GM18505 (cell line): ENCODE data around the gene MACC1.

Experiments
- ATAC-seq: cut with Tn5 transposase; IDR thresholded peaks from one replicate; pipeline ENCODE4 v1.9.1; 2021; ENCODE audit not compliant: unreplicated experiment
- POLR2A ChIP-seq: IDR thresholded peaks from 4 replicates; pipeline ENCODE4 v1.6.1; 2011; ENCODE audit warnings: borderline replicate concordance; ENCODE audit not compliant: insufficient read depth, insufficient read length; ENCODE audit errors: extremely low read depth

The MACC1 gene

DNA sequence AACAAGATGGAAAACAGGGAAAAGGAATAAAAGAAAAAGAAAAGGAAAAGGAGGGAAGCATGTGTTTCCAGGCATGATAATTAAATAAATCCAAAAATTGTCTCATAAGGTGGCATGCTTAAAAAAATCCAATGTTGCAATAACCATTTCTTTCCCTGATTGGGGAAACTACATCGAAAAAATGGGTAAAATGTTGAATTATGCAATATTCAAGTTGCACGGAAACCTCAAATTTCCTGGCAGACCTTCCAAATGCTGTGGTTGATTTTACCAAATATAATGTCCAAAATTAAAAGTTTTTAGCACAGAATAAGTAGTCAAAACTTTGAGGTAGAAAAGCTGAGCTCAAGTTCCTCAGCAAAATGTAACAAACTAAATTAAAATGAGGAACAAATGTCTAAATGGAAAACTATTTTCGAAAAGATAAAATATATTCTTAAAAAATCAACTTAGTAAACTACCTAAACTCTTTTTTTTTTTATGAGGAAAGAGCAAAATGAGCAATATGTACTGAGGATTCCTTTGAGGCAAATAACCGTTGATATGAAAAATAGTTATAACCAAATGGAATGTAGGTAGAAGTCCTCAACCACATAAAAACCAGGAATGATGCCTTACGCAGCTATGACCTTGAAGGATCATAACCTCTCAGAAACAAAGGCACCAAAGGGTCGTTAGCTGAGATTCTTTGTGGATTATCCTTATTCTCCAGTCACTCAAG is 52.6 kb downstream of the MACC1 start:
- no peak for TF ChIP-seq POLR2A
- no peak for ATAC-seq

DNA sequence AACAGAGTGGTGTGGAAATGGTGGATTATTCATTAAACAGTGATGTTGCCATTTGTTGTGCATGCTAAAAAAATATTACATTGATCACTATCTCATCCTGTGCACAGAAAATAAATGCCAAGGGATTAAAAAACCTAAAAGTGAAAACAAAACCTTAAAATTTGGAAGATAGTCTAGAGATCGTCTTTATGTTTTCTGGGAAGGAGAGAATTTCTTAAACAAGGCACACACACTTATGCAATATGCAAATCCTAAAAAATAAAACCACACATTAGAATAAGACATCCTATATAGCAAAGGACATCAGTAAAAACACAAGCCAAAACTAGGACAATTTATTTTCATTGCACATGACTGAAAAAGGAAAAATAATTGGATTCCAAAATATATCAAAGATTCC is 54.5 kb downstream of the MACC1 start:
- no peak for TF ChIP-seq POLR2A
- ATAC-seq, result no peak

DNA sequence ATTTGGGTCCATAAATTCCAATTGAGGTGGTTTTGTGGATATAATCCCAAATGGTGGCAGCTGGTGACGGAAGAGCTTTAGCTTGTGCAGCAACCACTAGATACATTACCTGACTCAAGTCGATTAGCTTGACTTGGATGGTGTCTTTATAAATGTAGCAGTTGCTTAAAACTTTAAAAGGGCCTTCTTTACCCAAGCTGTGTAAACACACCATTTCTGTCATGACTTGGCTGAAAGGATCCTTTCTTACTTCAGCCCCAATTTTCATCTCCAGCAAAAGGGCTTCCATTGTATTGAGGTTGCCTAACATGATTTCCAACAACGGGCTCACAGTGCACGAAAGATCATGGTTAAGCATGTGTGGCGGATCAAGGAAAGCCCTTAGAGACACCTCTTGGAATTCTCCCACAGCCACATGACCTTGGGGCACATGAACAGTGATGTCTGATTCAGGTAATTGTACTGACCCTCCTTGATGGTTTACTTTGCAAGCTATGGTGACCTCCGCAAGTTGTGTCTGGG is 57.9 kb downstream of the MACC1 start:
- no peak for ATAC-seq

DNA sequence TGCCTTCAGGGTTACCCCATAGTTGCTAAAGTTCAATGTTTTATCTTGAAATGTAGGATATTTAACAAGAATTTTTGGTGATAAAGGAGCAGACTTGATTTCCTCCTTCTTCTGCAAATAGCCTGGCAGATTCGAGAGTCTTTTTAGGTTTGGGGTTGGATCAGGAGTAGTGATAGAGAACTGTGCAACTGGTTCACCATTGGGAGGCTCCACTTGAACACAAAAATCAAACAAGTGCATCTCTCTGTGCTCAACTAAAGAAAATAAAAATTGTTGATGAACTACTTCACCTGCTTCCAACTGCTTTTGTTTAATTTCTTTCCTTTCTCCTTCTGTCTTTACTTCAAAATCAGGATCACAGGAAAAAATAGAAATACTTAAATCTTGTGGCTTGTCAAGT is 58.5 kb downstream of the MACC1 start:
- TF ChIP-seq POLR2A, result no peak
- ATAC-seq, result no peak

More for the DNA sequence above, 57.9 kb downstream of the MACC1 start:
- TF ChIP-seq POLR2A, result no peak

DNA sequence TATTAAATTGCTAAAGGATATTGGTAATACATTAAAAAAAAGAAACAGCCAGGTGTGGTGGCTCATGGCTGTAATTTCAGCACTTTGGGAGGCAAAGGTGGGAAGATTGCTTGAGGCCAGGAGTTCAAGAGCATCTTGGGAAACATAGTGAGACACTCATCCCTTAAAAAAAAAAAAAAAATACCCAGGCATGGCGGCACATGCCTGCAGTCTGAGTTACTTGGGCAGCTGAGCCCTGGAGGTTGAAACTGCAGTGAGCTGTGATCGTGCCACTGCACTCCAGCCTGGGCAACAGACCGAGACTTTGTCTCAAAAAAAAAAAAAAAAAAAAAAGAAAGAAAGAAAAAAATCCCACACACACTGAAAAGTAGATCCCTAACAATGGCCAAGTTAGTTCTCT is 59.7 kb downstream of the MACC1 start:
- TF ChIP-seq POLR2A, result no peak

DNA sequence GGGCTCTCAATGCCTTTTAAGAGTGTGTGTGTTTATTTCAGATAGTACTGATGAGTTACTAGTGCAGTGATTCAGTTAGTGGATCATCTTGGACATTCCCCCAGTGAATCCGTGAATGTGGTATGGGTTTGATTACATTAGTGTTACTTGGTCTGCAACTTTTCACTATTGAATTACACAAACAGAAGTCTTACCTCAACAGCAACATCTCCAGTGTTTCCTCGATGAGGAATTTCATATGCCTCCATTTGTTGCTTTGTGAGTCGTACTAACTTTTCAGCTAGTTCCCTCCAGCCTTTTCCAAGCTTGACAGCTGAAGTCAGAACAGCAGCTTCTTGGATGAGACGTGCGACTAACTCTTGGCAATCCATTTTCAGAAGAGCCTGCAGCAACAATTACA is 63.2 kb downstream of the MACC1 start:
- ATAC-seq, result no peak
- no peak for TF ChIP-seq POLR2A

More for the DNA sequence above, 59.7 kb downstream of the MACC1 start:
- no peak for ATAC-seq

DNA sequence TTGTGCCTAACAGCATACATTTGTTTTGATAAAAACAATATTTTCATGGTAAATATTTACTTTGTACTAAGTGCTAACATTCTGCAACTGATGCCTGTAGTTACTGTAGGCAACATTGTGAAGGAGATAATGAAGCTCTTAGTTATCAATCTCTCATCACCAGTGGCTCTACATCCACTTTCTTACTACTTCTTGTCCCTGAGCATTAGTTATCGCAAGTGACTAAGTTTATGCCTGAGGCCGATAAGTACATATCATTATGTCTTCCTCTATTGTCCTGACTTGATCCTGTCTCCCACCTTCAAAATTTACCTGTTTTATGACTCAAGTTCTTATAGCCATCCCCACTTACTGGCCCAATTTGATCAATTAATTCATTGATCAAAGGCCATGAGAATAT is 63.6 kb downstream of the MACC1 start:
- TF ChIP-seq POLR2A, result no peak
- ATAC-seq, result no peak

DNA sequence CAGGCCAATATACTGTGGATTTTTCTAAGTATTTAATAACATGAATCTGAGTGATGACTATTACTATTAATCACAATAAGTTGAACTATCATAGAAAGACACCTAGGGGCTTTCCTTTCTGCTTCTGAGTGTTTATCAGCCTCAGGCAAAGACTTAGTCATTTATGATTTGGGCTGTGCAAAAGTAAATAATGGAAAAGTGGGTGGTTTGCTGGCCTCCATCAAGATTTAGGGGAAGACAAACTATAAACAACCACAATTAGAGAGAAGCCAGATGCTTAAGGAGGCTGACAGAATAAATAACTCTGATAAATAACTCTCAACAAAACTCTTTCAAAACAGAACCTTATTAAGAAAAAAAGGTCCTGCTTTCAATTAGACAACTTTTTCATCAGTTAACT is 64.7 kb downstream of the MACC1 start:
- TF ChIP-seq POLR2A, result no peak
- ATAC-seq, result no peak

DNA sequence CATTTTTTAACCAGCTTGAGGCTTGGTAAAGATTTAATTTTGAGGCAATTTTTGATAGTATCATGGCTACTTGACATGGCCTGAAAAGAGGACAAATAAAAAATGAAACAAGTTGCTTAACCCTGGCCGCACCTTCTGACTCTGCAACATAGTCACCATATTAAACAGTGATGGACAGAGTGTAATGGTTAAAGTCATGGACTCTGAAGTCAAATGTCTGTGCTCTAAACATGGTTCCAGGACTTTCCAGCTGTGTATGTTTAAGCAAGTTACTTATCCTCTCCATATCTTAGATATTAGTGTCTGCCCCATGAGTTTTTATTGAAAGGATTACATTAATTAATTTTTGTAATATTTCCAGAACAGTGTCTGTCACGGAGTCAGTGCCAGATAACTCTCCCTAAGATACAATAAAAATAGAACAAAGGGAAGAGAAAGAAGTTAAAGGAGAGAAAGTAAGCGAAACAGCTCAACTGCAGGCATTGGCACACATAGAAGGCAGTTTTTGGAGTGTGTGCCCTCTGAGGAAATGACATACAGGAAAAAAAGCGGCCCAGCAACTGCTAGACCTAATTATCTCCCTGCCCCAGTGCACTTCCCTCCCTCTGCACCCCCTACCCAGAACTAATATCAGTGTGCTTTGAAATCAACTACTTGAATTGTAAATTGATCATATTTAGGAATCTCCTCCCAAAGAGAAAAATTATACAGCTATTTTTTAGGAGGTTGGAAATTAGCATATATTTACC is 65.3 kb downstream of the MACC1 start:
- no peak for ATAC-seq
- no peak for TF ChIP-seq POLR2A

DNA sequence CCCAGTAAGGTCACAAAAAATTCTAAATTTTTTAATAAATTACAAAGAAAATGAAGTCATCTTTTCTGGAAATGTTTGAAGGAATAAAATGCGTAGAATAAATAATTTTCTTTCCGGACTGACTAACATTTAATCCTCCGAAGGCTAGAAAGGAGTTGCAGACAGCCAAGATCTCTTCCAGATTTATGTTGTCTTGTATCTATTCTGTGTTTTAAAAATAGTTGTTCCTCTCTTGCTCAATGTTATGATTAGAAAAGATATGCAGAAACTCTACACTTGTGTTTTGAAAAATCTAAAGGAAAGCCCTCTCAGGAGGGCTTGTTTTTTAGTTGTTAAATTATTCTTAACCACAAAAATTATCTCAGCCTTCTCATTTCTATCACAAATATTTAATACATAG is 70.7 kb downstream of the MACC1 start:
- ATAC-seq, result no peak
- no peak for TF ChIP-seq POLR2A

DNA sequence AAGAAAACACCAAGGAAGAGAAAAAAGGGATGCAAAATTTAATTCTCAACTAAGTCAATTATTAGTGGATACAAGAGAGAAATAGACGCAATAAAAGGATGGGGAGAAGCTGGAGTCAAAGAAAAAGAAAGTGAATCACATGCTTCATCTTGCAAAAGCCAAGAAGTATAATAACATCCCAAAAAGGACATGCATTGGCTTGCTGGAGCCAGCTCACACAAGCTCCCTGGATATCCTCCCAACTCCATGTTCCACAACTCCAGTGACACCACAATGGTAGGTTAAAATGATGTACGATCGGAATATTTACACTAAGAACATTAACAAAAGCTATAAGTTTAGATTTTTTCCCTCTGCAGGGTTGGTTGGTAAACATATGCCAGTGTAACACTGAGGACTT is 72.4 kb downstream of the MACC1 start:
- TF ChIP-seq POLR2A, result no peak
- no peak for ATAC-seq

DNA sequence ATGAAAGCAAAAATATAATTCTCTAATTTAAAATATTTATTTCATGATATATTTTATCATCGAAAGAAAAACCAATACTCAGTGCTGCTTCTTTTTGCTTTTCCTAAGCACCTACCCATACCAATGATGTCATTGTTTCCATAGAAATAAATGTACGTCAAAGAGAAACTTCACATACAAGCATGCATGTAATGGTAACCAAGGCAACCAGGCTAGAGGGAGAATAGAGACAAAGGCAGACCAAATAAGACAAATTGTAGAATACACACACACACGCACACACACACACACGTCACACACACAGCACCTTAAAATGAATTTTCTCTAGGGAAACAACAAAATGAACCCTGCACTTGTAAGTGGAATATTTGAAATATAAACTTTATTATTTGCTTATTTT is 75.5 kb downstream of the MACC1 start:
- TF ChIP-seq POLR2A, result no peak
- no peak for ATAC-seq

DNA sequence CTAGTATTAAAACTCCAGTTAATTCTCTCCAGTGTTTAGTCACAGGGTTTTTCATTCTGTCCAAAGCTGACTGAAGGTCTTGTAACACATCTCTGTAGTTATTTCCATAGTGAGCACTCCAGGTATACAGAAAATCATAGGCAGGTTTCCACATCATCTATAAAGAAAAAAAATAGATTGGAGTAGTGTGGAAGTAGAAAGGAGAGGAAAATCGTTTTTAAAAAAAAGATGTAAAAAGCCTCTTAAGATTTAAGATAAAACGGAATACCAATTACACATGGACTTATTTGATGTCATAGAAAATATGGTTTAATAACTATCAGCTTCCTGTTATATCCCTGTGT is 76.2 kb downstream of the MACC1 start:
- ATAC-seq, result no peak
- no peak for TF ChIP-seq POLR2A
